ENCODE results near the gene TECRL.

The TECRL gene

GRCh38 chr4:64334964-64335363, 74.3 kb downstream of the TECRL start:
- TF ChIP-seq, protein P1, sequence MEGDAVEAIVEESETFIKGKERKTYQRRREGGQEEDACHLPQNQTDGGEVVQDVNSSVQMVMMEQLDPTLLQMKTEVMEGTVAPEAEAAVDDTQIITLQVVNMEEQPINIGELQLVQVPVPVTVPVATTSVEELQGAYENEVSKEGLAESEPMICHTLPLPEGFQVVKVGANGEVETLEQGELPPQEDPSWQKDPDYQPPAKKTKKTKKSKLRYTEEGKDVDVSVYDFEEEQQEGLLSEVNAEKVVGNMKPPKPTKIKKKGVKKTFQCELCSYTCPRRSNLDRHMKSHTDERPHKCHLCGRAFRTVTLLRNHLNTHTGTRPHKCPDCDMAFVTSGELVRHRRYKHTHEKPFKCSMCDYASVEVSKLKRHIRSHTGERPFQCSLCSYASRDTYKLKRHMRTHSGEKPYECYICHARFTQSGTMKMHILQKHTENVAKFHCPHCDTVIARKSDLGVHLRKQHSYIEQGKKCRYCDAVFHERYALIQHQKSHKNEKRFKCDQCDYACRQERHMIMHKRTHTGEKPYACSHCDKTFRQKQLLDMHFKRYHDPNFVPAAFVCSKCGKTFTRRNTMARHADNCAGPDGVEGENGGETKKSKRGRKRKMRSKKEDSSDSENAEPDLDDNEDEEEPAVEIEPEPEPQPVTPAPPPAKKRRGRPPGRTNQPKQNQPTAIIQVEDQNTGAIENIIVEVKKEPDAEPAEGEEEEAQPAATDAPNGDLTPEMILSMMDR (conservative IDR thresholded peaks at IDR 0.05; ENCODE audit: low read depth, low read length): no peak
- H3K4me3 ChIP-seq (ENCODE audit: low read length): no peak overlapping the region
- no peak for DNase-seq (ENCODE audit: low read depth)

DNA sequence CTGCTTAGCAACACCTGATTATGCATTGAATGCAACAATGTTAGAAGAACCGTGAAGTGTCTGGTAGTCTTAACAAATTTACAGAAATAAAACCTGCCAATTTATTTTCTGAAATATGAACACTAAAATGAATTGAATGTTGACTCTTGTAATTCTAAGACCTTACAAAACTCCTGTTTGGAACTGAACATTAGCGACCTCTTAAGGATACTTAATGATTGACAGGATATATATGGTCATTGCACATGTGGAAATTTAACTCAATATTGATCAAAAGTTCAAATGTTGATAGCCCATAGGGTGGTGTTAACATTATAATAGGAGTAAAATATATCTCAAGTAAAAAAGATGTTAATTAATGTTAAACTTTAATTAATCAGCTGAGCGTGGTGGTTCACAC, 79.1 kb downstream of the TECRL start:
- H3K4me3 ChIP-seq (ENCODE audit: low read length): no peak overlapping the region
- no peak for DNase-seq (ENCODE audit: low read depth)
- TF ChIP-seq, protein P1 (conservative IDR thresholded peaks at IDR 0.05; ENCODE audit: low read depth, low read length): no peak

DNA sequence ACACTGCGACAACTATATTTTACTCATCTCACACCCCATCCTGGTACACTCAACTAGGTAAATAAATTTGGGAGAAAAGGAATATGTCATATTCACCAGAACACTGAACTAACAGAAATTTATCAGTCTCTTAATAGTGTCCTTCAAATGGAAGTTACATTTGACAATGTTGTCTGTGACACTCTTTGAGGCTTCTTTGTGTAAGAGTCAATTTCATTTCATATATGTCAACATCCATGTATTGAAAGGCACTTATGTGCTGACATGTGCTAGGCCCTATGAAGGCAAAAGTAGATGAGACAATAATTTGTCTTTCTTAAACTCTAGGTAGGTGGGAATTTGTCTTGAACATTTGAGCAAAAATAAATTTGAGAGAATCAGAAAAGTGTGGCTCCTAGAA, 82.0 kb downstream of the TECRL start:
- TF ChIP-seq, protein P1 (conservative IDR thresholded peaks at IDR 0.05; ENCODE audit: low read depth, low read length): no peak
- no peak for DNase-seq (ENCODE audit: low read depth)
- H3K4me3 ChIP-seq (ENCODE audit: low read length): no peak overlapping the region

DNA sequence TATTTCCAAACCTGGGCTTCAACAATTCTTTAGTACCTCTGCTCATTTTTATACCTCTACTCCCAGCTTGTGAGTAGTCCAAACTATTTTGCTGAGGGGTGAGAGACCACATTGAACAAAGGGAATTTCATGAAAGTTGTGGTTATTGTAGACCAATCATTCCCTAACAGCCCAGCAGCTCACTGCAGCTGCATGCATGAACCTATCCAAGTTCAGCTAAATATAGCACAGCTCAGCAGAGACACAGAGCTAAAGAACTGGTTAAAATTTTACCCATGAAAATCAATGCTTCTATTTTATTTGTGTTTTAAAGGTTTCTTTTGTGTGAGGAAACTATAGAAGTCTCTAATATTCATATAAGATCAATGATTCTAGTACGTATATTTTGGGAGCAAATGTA, 82.7 kb downstream of the TECRL start:
- TF ChIP-seq, protein P1 (conservative IDR thresholded peaks at IDR 0.05; ENCODE audit: low read depth, low read length): no peak
- no peak for DNase-seq (ENCODE audit: low read depth)
- H3K4me3 ChIP-seq (ENCODE audit: low read length): no peak overlapping the region

DNA sequence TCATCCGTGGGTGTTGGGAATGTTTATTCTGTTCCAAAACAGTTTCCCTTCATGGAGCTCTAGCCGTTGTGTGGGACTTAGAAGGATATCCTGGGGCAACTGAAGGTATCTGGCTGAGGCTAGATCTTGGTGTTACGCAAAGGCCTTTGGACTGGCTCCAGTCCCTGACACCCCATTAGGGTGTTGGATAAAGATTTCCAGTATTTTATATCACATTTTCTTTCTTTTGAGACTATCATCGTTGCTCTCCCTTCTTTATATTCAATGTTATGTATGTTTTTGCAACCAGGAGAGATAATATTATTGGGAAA, 103.0 kb downstream of the TECRL start:
- no peak for DNase-seq (ENCODE audit: low read depth)
- H3K4me3 ChIP-seq (ENCODE audit: low read length): no peak overlapping the region
- TF ChIP-seq, protein P1 (conservative IDR thresholded peaks at IDR 0.05; ENCODE audit: low read depth, low read length): no peak

- TF ChIP-seq, protein P1 (conservative IDR thresholded peaks at IDR 0.05; ENCODE audit: low read depth, low read length): no peak
- no peak overlapping the region for H3K4me3 ChIP-seq (ENCODE audit: low read length)
- no peak for DNase-seq (ENCODE audit: low read depth)
Measured at GRCh38 chr4:64305565-64306254, 103.5 kb downstream of the TECRL start.

GRCh38 chr4:64272432-64272831, 136.8 kb downstream of the TECRL start:
- no peak for DNase-seq (ENCODE audit: low read depth)
- TF ChIP-seq, protein P1 (conservative IDR thresholded peaks at IDR 0.05; ENCODE audit: low read depth, low read length): no peak
- no peak overlapping the region for H3K4me3 ChIP-seq (ENCODE audit: low read length)

All from retinal pigment epithelial cell (primary cell).